Suppressor macrophage treated with lipopolysaccharide for 1 hour (primary cell): ENCODE results near the gene XAGE5.
"Not testable (repeated sequence)": the region's sequence is repeated elsewhere in the genome, so short reads cannot be mapped to it uniquely, and the experiment has no call there.

ENCODE experiments used
- DNase-seq, 3 donors: peaks; one replicate each; pipeline ENCODE4 v3.0.0-alpha.2; 2020 to 2022

XAGE5 gene

GRCh38 chrX:52811065-52811625, at the start of gene XAGE5:
Gene XAGE5 (plus strand): TSS chrX:52811287. CDS start chrX:52812567, 1,280 bp downstream.
- DNase-seq = no peak

- not testable (repeated sequence) for DNase-seq
Measured at GRCh38 chrX:52765983-52766382, 45.1 kb upstream of the XAGE5 start.

GRCh38 chrX:52773504-52773903, 37.6 kb upstream of the XAGE5 start:
- not testable (repeated sequence) for DNase-seq

- not testable (repeated sequence) for DNase-seq
Measured at GRCh38 chrX:52797327-52797726, 13.8 kb upstream of the XAGE5 start, which contains the start of gene SPANXN5. Gene SPANXN5 (minus strand): TSS chrX:52797427. CDS start chrX:52797348, 79 bp downstream.

- peak; percentile 46 to 62 (median 49) for DNase-seq
Measured at GRCh38 chrX:52804876-52805275, 6.2 kb upstream of the XAGE5 start.

GRCh38 chrX:52819788-52820187, 8.7 kb downstream of the XAGE5 start:
- DNase-seq = no peak

- DNase-seq = no peak
Measured at GRCh38 chrX:52821079-52821760, 10.1 kb downstream of the XAGE5 start.

- DNase-seq = no peak
Measured at GRCh38 chrX:52824608-52825007, 13.5 kb downstream of the XAGE5 start.

GRCh38 chrX:52830551-52830950, 19.5 kb downstream of the XAGE5 start:
- peak; percentile 41 to 61 (median 60) for DNase-seq

- no peak for DNase-seq
Measured at GRCh38 chrX:52839137-52839536, 28.1 kb downstream of the XAGE5 start.

GRCh38 chrX:52843619-52844018, 32.5 kb downstream of the XAGE5 start:
- DNase-seq = not testable (repeated sequence)

GRCh38 chrX:52852110-52852860, 41.2 kb downstream of the XAGE5 start:
- peak; percentile 13 to 27 (median 17) for DNase-seq

- DNase-seq = not testable (repeated sequence)
Measured at GRCh38 chrX:52856991-52857525, 46.0 kb downstream of the XAGE5 start.

GRCh38 chrX:52865343-52865998, 54.4 kb downstream of the XAGE5 start:
- DNase-seq = no peak
